ENCODE results near the gene ANKRD10.

DNA sequence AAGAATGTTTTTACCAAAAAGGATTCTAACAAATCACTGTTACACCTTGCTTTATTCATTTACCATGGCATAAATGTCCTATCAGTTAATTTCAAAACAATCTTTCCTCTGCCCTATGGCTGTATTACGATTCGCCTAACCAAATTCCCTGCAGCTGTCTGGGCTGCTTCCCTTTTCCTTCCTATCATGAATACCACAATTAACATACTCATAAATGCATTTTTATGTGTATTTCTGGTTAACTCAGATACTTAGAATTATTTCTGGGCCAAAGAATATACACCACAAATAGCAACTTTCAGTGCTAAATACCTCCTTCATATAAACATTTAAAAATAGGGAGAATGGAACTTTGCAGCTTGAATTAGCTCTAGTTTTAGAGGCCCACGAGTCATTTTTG, 30.4 kb downstream of the ANKRD10 start:
- TF ChIP-seq, protein P1, sequence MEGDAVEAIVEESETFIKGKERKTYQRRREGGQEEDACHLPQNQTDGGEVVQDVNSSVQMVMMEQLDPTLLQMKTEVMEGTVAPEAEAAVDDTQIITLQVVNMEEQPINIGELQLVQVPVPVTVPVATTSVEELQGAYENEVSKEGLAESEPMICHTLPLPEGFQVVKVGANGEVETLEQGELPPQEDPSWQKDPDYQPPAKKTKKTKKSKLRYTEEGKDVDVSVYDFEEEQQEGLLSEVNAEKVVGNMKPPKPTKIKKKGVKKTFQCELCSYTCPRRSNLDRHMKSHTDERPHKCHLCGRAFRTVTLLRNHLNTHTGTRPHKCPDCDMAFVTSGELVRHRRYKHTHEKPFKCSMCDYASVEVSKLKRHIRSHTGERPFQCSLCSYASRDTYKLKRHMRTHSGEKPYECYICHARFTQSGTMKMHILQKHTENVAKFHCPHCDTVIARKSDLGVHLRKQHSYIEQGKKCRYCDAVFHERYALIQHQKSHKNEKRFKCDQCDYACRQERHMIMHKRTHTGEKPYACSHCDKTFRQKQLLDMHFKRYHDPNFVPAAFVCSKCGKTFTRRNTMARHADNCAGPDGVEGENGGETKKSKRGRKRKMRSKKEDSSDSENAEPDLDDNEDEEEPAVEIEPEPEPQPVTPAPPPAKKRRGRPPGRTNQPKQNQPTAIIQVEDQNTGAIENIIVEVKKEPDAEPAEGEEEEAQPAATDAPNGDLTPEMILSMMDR (IDR thresholded peaks at IDR 0.05 in 4 of 5, conservative IDR thresholded peaks at IDR 0.05 in 1 of 5): no peak
- TF ChIP-seq POLR2A (IDR thresholded peaks at IDR 0.05): no peak
